T-helper 2 cell treated with Interferon-gamma antibody and Interleukin-4, amounts not matched to agents 5 μg/mL and 100 μg/mL, for 36 hours (primary cell): ENCODE data around the gene YBX1.
"Not testable (repeated sequence)": the region's sequence is repeated elsewhere in the genome, so short reads cannot be mapped to it uniquely, and the experiment has no call there.

Source experiments
- DNase-seq: peaks from one replicate; pipeline ENCODE4 v3.0.0; 2021; ENCODE audit warnings: low spot score
- H3K27ac Mint-ChIP-seq: one replicate; pipeline ENCODE4 v1.8.0; 2021; ENCODE audit warnings: mild to moderate bottlenecking, mixed read lengths
- H3K27me3 Mint-ChIP-seq: one replicate; pipeline ENCODE4 v1.8.0; 2021; ENCODE audit warnings: low read depth, mixed read lengths
- H3K36me3 Mint-ChIP-seq: one replicate; pipeline ENCODE4 v1.8.0; 2021; ENCODE audit warnings: low read depth, mixed read lengths
- H3K4me1 Mint-ChIP-seq: one replicate; pipeline ENCODE4 v1.8.0; 2021; ENCODE audit warnings: low read depth, mixed read lengths
- H3K4me3 Mint-ChIP-seq: one replicate; pipeline ENCODE4 v1.8.0; 2022; ENCODE audit warnings: mild to moderate bottlenecking, moderate library complexity, mixed read lengths
- H3K9me3 Mint-ChIP-seq: one replicate; pipeline ENCODE4 v1.8.0; 2021; ENCODE audit warnings: mixed read lengths

The YBX1 gene

GRCh38 chr1:42679364-42679983 lies 2.7 kb upstream of the YBX1 start:
- H3K27me3 Mint-ChIP-seq: no peaks in the 10 kb centered on the region
- H3K9me3 Mint-ChIP-seq: no peaks in the 10 kb centered on the region
- no peak overlapping the region for H3K4me3 Mint-ChIP-seq
- H3K27ac Mint-ChIP-seq: no peak overlapping the region
- peaks cover 27% of the 10 kb centered on the region for H3K4me1 Mint-ChIP-seq
- DNase-seq: no peak
- H3K36me3 Mint-ChIP-seq: peaks cover 40% of the 10 kb centered on the region

- H3K36me3 Mint-ChIP-seq: peaks cover 40% of the 10 kb centered on the region
- H3K4me3 Mint-ChIP-seq: peak overlapping the region; percentile 92
- H3K27me3 Mint-ChIP-seq: no peaks in the 10 kb centered on the region
- no peaks in the 10 kb centered on the region for H3K9me3 Mint-ChIP-seq
- peaks cover 33% of the 10 kb centered on the region for H3K4me1 Mint-ChIP-seq
- DNase-seq: no peak
- H3K27ac Mint-ChIP-seq: no peak overlapping the region
These were observed 2.2 kb upstream of the YBX1 start for GRCh38 chr1:42680055-42680454.

- no peak for DNase-seq
These were observed 1.1 kb upstream of the YBX1 start for GRCh38 chr1:42680921-42681683.

GRCh38 chr1:42682484-42682738 lies 193 bp downstream of the YBX1 start:
- peaks cover 44% of the 10 kb centered on the region for H3K36me3 Mint-ChIP-seq
- not testable (repeated sequence) for H3K9me3 Mint-ChIP-seq, H3K27me3 Mint-ChIP-seq, DNase-seq
- peak overlapping the region; percentile 96 for H3K27ac Mint-ChIP-seq
- peaks cover 48% of the 10 kb centered on the region for H3K4me1 Mint-ChIP-seq
- peak overlapping the region; percentile 92 for H3K4me3 Mint-ChIP-seq

More at GRCh38 chr1:42680921-42681683, 1.1 kb upstream of the YBX1 start:
- Mint-ChIP-seq H3K27ac (peak overlapping the region; percentile 96), H3K4me3 (peak overlapping the region; percentile 92), H3K9me3 (no peaks in the 10 kb centered on the region), H3K4me1 (peaks cover 40% of the 10 kb centered on the region), H3K36me3 (peaks cover 38% of the 10 kb centered on the region), H3K27me3 (no peaks in the 10 kb centered on the region)

GRCh38 chr1:42682739-42683531 lies 717 bp downstream of the YBX1 start:
- peak overlapping the region; percentile 97 for H3K4me3 Mint-ChIP-seq
- H3K4me1 Mint-ChIP-seq: peaks cover 53% of the 10 kb centered on the region
- peak; percentile 66 for DNase-seq
- peak overlapping the region; percentile 93 for H3K27ac Mint-ChIP-seq
- no peaks in the 10 kb centered on the region for H3K27me3 Mint-ChIP-seq
- peaks cover 50% of the 10 kb centered on the region for H3K36me3 Mint-ChIP-seq
- no peaks in the 10 kb centered on the region for H3K9me3 Mint-ChIP-seq

- H3K27me3 Mint-ChIP-seq: no peaks in the 10 kb centered on the region
- H3K27ac Mint-ChIP-seq: peak overlapping the region; percentile 93
- peaks cover 52% of the 10 kb centered on the region for H3K36me3 Mint-ChIP-seq
- H3K4me3 Mint-ChIP-seq: peak overlapping the region; percentile 97
- peaks cover 59% of the 10 kb centered on the region for H3K4me1 Mint-ChIP-seq
- no peak for DNase-seq
- H3K9me3 Mint-ChIP-seq: no peaks in the 10 kb centered on the region
These were observed 1.9 kb downstream of the YBX1 start for GRCh38 chr1:42684139-42684538.

GRCh38 chr1:42686418-42686817 lies 4.2 kb downstream of the YBX1 start:
- H3K9me3 Mint-ChIP-seq: no peaks in the 10 kb centered on the region
- peaks cover 64% of the 10 kb centered on the region for H3K4me1 Mint-ChIP-seq
- H3K4me3 Mint-ChIP-seq: peak overlapping the region; percentile 48
- no peaks in the 10 kb centered on the region for H3K27me3 Mint-ChIP-seq
- H3K27ac Mint-ChIP-seq: no peak overlapping the region
- peaks cover 54% of the 10 kb centered on the region for H3K36me3 Mint-ChIP-seq
- no peak for DNase-seq

- H3K36me3 Mint-ChIP-seq: peaks cover 52% of the 10 kb centered on the region
- DNase-seq: no peak
- peaks cover 66% of the 10 kb centered on the region for H3K4me1 Mint-ChIP-seq
- H3K9me3 Mint-ChIP-seq: no peaks in the 10 kb centered on the region
- no peaks in the 10 kb centered on the region for H3K27me3 Mint-ChIP-seq
- H3K4me3 Mint-ChIP-seq: no peak overlapping the region
- H3K27ac Mint-ChIP-seq: no peak overlapping the region
These were observed 7.7 kb downstream of the YBX1 start for GRCh38 chr1:42689912-42690311.

- no peaks in the 10 kb centered on the region for H3K9me3 Mint-ChIP-seq
- H3K4me3 Mint-ChIP-seq: no peak overlapping the region
- peaks cover 52% of the 10 kb centered on the region for H3K36me3 Mint-ChIP-seq
- DNase-seq: no peak
- H3K4me1 Mint-ChIP-seq: peaks cover 63% of the 10 kb centered on the region
- no peaks in the 10 kb centered on the region for H3K27me3 Mint-ChIP-seq
- H3K27ac Mint-ChIP-seq: no peak overlapping the region
These were observed 8.4 kb downstream of the YBX1 start for GRCh38 chr1:42690477-42691156.

GRCh38 chr1:42691157-42691498 lies 8.9 kb downstream of the YBX1 start:
- no peak overlapping the region for H3K4me3 Mint-ChIP-seq
- no peaks in the 10 kb centered on the region for H3K27me3 Mint-ChIP-seq
- H3K27ac Mint-ChIP-seq: no peak overlapping the region
- H3K36me3 Mint-ChIP-seq: peaks cover 55% of the 10 kb centered on the region
- H3K4me1 Mint-ChIP-seq: peaks cover 61% of the 10 kb centered on the region
- no peak for DNase-seq
- no peaks in the 10 kb centered on the region for H3K9me3 Mint-ChIP-seq

GRCh38 chr1:42692461-42692860 lies 10.2 kb downstream of the YBX1 start:
- Mint-ChIP-seq H3K27me3 (no peaks in the 10 kb centered on the region), H3K36me3 (peaks cover 57% of the 10 kb centered on the region), H3K27ac (no peak overlapping the region), H3K4me1 (peaks cover 54% of the 10 kb centered on the region), H3K9me3 (no peaks in the 10 kb centered on the region), H3K4me3 (no peak overlapping the region)
- DNase-seq: no peak

- H3K4me3 Mint-ChIP-seq: no peak overlapping the region
- DNase-seq: no peak
These were observed 10.7 kb downstream of the YBX1 start for GRCh38 chr1:42692911-42693310.

GRCh38 chr1:42698081-42698813 lies 16.0 kb downstream of the YBX1 start:
- H3K9me3 Mint-ChIP-seq: no peaks in the 10 kb centered on the region
- DNase-seq: no peak
- H3K27ac Mint-ChIP-seq: no peak overlapping the region
- H3K4me3 Mint-ChIP-seq: no peak overlapping the region
- H3K27me3 Mint-ChIP-seq: no peaks in the 10 kb centered on the region
- H3K36me3 Mint-ChIP-seq: peaks cover 85% of the 10 kb centered on the region
- peaks cover 12% of the 10 kb centered on the region for H3K4me1 Mint-ChIP-seq

More at GRCh38 chr1:42692911-42693310, 10.7 kb downstream of the YBX1 start:
- Mint-ChIP-seq H3K27ac (no peak overlapping the region), H3K4me1 (peaks cover 49% of the 10 kb centered on the region), H3K9me3 (no peaks in the 10 kb centered on the region), H3K36me3 (peaks cover 55% of the 10 kb centered on the region), H3K27me3 (no peaks in the 10 kb centered on the region)
